ENCODE data around the gene PPTC7.
"Not testable (repeated sequence)": the region's sequence is repeated elsewhere in the genome, so short reads cannot be mapped to it uniquely, and the experiment has no call there.

The PPTC7 gene, protein sequence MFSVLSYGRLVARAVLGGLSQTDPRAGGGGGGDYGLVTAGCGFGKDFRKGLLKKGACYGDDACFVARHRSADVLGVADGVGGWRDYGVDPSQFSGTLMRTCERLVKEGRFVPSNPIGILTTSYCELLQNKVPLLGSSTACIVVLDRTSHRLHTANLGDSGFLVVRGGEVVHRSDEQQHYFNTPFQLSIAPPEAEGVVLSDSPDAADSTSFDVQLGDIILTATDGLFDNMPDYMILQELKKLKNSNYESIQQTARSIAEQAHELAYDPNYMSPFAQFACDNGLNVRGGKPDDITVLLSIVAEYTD

DNA sequence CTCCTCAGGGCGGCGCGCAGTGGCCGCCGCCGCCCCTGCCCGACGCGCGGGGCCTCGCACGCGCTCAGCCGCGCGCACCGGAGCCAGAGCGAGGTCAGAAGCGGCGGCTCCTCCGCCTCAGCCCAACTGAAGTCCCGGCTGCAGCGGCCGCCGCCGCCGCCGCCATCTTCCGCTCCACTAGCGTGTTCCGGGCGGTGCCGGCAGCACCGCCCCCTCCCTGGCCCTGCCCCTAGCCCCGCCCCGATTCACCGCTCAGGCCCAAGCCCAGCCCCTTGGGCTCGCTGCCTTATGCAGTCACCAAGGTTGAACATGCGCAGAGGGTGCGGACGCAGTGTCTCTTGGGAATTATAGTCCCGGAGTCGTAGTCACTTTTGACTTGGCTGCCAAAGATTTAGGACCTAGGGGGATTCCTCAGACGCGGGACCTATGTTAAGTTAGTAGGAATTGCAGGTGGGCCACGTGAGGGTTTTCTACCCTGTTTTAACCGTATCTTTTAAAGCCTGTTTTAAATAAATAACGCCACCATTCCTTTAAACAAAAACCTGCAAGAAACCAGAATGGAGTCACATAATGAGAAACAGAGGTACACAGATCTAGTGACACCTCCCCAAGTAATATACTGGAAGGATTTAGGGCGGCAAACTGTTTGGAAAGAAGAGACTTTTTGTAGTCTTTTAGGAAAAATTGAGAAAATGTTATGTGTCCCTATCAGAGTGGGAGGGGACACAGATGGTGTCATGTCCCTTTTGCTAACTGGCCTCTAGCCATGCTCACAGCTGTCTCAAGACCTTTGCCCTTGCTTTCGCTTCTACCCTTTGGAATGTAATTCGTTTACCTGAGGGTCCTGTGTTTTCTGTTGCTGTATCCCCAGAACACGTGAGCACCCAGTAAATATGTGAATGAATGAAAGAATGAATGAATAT, at the start of gene PPTC7:
TSS of gene PPTC7 (minus strand) at position 182 of the 923 bp plus-strand sequence. CDS start 287 bp downstream, outside the sequence.
- DNase-seq, result peak; percentile 97

DNA sequence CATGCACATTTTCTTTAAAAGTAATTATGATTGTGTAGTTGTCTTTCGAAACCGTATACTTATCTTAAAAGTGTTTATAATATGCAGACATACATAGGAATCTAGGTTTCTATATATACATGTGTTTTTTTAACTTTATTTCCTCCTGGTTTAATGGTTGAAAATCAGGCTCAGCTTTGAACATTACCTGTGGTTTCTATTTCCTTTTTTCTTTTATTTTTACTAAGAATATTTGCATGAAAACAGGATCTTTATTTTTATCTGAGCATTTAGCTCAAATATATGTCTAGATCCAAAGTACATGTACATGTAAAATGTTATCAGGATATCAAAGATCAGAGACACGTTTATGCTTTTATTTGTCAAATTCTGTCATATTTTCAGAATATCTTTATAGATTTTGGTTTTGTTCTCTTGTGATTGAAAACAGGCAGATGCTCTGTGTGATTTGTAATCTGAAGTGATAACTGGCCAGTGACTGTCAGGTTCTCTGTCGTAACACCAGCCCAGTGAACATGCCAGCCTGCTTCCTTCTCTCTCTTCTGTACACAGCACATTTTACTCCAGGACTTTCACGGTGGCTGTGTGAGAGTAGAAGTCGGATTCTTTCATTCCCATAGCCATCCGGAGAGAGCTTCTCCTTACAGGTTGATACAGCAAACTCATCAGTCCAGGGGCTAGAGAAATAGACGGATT, 44.5 kb upstream of the PPTC7 start:
- DNase-seq, result no peak

DNA sequence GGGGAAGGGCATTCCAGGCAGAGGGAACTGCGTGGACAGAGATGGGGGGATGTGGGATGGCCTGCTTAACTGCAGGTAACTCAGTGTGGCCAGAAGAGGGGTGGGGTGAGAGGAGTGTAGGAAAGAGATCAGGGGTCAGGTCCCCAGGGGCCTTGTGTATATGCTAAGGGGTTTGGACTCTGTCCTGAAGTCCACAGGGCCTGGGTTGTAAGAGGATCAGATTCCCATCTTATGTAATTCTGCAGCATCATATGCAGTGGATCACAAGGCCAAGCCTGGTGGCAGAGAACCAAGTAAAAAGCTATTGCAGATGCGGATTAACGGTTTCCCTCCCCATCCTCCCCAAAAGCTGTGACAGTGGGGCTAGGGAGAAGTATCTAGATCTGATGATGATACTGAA, 39.5 kb upstream of the PPTC7 start:
- DNase-seq, result no peak

DNA sequence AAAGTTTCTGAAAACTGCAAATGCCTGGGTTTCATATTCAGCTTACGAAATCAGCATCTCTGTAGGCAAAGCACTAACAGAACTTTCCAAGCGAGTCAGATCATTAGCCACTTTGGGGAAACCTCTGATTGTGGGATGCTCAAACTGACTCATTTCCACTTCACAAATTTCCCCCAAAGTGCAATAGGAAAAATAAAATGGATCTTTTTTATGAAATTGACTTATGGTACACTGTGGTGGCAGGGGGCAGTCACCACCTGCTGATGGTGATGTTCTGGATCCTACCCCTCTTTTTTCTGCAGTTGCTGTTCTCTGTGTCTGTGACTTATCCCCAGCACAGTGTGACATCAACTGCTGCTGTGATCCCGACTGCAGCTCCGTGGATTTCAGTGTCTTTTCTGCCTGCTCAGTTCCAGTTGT, 36.4 kb upstream of the PPTC7 start:
- DNase-seq, result peak; percentile 50

DNA sequence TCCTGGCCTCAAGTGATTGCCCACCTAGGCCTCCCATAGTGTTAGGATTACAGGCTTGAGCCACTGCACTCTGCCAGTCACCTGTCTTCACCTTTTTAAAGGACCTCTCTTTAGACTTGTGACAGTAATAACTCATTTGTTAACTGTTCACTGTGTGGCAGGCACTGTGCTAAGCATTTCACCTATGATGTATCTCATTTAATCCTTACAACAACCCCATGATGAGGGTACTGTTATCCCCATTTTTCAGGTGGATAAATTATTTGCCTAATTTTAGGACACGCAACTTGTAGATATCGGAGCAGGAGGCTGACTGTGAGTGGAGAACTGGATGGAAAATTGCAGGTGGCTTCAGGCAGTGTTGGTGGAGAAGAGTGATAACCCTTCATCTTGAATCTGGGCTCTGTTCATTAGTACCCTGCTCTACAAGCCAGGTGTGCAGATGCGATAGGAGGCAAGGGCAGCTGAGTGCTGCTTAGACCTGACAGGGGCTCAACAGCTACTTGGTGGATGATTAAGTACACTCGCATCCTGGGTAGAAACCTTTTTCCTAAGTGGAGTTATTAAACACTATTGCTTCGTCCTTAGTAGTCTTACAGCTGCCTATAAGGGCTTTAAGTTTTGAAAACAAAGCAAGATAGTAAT, 33.5 kb upstream of the PPTC7 start:
- no peak for DNase-seq

DNA sequence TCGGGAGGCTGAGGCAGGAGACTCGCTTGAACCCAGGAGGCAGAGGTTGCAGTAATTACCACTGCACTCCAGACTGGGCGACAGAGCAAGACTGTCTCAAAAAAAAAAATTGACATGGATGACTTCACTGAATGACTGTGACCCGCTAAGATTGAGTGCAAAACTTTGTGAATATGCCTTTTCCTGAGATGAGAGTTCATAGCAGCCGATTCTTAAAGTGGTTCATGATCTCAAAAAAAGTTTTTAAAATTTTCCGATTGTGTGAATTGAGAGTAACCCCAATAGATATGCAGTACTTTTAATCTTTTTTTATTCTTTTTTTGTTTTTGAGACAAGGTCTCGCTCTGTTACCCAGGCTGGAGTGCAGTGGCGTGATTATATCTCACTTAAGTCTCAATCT, 32.1 kb upstream of the PPTC7 start:
- no peak for DNase-seq

DNA sequence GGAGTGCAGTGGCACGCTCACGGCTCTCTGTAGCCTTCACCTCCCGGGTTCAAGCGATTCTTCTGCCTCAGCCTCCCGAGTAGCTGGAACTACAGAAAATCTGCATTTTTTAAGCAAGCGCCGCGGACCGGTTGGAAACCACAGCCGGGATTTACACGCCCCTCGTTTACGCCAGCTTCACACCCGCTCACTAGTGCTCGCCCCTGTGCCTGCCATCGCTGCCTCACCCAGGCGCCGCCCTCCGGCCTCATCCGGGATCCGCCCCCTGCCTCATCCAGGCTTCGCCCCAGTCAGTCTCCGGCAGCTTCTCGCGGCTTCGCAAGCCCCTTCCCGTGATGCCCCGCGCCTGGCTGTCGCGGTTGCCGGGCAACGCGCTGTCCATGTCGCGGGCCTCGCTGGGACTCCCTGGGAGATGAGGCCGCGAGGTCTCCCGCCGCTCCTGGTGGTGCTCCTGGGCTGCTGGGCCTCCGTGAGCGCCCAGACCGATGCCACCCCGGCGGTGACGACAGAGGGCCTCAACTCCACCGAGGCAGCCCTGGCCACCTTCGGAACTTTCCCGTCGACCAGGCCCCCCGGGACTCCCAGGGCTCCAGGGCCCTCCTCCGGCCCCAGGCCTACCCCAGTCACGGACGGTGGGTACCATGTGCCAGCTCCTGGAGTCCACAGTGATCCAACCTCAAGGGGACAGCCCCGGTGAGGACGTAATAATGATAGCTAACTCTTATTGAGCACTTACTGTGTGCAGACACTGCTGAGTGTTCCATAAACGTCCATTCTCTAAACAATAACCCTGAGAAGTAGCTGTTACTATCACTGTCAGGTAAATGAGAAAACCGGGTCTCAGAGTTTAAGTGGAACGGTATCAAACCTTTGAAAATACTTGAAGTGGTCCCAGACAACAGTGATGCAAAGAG, 30.9 kb upstream of the PPTC7 start, which contains the start of gene TCTN1:
TSS of gene TCTN1 (plus strand) at position 359 of the 914 bp plus-strand sequence. CDS start at position 413, 54 bp downstream.
- peak; percentile 98 for DNase-seq

DNA sequence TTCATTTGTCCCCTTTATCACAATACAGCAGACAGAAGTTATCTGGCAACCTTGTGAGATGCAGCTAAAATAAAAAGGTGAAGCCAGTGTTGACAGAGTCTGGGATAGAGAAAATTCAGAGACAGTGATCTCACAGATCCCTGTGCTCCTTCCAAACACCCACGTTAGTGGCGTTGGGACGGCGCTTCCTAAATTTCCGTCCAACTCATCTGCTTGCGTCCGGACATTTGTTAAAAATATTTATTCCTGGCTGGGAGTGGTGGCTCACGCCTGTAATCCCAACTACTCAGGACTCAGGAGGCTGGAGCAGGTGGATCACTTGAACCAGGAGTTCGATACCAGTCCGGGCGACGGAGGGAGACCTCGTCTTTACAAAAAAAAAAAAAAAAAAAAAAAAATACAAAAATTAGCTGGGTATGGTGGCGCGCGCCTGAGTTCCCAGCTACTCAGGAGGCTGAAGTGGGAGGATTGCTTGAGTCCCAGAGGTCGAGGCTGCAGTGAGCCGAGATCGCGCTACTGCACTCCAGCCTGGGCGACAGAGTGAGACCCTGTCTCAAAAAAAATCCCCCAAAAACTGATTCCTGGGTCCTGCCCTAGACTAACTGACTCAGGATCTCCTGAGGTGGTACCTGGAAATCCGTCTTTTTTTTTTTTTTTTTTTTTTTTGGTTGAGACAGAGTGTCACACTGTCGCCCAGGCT, 30.1 kb upstream of the PPTC7 start:
- no peak for DNase-seq

DNA sequence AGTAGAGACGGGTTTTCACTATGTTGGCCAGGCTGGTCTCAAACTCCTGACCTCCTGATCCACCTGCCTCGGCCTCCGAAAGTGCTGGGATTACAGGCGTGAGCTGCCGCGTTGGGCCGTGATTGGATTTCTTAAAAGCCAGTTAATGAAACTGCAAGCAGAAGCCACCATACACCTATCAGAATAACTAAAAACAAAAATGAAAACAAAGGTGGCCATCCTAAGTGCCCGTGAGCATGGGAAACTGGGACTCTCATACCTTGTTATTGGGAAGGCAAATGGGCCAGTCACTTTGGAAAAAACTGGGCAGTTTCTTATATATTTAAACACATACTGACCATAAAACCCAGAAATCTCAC, 23.1 kb upstream of the PPTC7 start:
- no peak for DNase-seq

DNA sequence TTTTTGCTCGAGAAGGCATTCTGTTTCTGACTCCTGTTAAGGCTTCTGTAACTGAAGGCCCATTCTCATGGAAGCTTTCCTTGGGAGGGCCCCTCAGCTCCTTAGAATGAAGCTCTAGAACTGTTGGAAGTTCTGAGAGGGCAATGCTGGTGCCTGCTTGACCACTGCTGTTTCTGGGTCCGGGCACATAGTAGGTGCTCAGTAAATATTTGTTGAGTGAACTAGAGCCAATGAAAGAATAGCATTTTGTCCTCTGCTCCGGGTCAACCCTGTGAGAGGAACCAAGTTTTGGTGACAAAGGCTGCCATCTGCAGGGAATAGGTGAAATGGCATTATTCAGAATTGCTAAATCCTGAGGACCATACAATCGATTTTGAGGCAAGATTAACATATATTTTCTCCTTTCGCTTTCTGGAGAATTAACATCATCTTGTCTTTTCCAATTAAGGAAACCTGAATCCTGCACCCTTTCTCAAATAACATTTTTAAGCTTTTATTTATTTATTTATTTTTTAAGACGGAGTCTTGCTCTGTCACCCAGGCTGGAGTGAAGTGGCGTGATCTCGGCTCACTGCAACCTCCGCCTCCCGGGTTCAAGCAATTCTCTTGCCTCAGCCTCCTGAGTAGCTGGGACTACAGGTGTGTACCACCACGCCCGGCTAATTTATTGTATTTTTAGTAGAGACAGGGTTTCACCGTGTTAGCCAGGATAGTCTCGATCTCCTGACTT, 19.1 kb upstream of the PPTC7 start:
- peak; percentile 55 for DNase-seq

DNA sequence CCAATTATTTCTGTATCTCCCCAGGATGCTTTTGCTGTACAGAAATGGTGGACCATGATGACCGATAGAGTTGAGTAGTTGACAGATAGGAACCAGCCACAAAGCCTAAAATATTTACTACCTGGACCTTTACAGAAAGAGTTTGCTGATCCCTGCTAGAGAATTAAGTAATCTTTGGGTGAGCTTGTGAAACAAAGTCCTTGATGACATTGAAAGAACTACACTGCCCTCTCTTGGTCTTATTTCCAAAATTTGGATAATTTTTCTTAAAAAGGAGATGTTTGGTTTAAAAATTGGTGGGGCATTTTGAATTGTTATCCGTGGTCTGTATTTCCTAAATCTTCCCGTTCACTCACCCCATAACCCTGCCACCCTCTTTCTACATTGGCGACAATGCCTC, 17.1 kb upstream of the PPTC7 start:
- DNase-seq, result no peak

DNA sequence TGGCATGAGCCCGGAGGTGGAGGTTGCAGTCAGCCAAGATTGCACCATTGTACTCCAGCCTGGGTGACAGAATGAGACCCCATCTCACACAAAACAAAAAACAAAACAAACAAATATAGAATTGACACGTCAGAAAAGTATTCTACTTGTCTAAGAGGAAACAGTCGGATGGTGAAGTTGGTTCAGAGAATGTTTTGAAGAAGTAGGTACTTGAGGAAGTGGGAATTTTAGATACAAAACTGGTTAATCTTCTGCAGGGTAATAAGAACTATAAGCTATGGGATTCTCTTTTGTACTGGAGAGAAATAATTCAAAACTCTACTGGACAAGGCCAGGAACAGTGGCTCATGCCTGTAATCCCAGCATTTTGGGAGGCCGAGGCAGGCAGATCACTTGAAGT, 16.2 kb upstream of the PPTC7 start:
- no peak for DNase-seq

DNA sequence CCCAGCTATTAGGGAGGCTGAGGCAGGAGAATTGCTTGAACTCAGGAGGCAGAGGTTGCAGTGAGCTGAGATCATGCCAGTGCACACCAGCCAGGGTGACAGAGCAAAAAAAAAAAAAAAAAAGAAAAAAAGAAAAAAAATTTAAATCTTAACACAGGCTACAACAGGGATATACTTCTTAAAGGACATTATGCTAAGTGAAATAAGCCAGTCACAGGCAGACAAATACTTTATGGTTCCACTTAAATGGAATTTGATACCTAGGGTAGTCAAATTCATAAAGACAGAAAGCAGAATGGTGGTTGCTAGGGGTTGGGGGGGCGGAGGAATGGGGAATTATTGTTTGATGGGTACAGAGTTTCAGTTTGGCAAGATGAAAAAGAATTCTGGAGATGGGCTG, 14.8 kb upstream of the PPTC7 start:
- no peak for DNase-seq

DNA sequence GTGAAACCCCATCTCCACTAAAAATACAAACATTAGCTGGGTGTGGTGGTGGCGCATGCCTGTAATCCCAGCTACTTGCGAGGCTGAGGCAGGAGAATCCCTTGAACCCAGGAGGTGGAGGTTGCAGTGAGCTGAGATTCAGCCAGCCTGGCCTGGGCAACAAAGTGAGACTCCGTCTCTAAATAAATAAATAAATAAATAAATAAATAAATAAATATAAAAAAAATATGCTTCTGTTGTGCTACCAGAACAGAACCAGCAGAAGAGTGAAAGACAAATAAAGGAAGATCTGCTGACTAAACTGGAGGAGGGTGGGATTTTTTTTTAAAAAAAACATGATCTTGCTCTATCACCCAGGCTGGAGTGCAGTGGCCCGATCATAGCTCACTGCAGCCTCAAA, 9.8 kb upstream of the PPTC7 start:
- not testable (repeated sequence) for DNase-seq

DNA sequence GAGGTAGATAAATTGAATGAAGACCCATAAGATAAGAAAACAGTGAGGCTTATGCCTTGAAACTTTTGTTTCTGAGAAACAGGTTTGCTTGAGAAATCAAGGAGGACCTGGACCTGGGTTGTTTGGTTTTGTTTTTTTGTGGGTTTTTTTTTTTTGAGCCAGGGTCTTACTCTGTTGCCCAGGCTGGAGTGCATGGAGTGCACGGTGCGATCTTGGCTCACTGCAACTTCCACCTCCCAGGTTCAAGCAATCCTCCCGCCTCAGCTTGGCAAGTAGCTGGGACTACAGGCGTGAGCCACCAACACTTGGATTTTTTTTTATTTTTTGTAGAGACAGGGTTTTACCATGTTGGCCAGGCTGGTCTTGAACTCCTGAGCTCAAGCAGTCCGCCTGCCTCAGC, 9.0 kb upstream of the PPTC7 start:
- no peak for DNase-seq

DNA sequence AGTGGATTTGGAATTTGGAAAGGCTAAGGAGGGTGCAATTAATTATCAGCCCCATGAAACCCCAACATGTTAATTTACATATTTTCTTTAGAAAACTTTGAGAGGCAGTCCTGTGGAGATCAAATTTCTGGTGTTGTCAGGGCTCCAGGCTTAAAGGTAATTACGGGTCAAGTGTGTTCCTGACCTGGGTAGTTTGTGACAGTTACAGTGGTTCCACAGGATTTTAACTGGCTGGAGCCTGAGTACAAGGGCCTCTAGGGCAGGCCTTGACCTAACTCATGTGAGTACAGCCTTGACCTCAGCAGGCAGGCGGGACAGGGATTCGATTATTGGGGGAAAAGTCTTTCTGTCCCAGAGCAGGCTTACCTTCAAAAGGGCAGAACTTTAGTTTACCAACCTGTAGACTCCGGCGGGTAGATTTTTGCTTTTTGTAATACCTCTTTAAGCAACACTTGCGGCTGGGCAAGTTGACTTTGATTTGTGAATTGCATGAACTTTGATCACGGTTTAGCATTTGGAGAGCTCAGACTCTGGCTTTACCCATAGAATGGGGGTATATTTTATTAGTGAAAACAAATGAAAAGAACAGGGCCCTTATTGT, 8.4 kb upstream of the PPTC7 start:
- no peak for DNase-seq

DNA sequence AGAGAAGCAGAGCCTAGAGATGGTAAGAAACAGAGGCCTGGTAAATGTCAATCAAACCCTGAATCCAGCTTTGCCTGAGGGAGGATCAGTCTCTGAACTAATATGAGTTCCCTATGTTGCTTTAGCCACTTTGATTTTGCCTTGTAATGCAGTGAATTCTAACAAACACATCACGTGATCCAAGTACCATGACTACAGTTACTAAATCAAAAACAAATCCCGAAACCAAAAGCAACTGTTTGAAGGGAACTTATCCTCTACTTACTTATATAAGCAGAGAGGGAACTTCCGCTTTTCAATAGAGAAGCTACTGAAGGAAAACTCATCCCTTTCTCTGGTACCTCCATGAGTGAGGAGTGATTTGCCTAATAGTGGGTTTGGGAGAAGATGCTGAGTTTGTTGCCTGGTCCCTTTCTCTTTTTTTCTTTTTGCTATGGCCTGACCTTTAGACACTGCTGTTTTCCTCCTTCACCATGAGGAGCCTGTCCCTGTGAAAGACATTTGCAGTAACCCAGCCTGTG, 7.7 kb upstream of the PPTC7 start:
- DNase-seq, result no peak

DNA sequence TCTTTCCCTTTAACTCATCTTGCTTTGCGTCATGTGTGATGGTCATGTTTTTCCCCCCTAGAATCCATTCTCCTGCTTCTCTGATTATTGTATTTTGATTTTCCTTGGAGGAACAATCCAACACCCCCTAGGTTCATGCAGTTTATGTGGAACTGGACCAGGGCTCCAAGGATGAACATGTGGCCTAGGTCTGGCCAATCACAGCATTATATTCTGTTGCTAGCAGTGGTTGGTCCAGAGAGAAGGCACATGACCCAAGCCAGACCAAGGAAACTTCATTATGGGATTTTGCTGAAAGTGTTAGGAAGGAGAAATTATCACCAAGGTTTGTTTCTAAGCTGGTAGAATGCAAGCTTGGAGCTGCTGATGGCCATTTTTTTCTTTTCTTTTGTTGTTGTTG, 6.9 kb upstream of the PPTC7 start:
- no peak for DNase-seq

DNA sequence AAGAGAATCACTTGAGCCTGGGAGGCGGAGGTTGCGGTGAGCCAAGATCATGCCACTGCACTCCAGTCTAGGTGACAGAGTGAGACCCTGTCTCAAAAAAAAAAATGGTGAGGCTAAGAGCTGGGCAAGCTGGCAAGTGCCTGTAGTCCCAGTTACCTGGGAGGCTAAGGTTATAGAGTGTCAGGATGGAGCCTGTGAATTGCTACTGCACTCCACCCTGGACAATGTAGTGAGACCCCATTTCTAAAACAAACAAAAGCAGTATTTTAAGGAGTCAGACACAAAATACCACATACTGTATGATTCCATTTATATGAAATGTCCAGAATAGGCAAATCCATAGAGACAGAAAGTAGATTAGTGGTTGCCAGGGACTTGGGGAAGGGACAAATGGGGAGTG, 4.0 kb upstream of the PPTC7 start:
- DNase-seq, result not testable (repeated sequence)

Data from stimulated activated CD4-positive, alpha-beta T cell treated with anti-CD3 and anti-CD28 coated beads, Interleukin-4, amount 100 ng/mL, for 24 hours (primary cell).